ENCODE measurements around the gene PCDHB12. TPM values are rescaled to one million over a fixed set of nuclear protein-coding genes. Genes with fewer than 3 reads are reported as not detected.
A peak's percentile ranks its signal among the peaks of the same experiment; 100 is the strongest.
"Not testable (repeated sequence)": the region's sequence is repeated elsewhere in the genome, so short reads cannot be mapped to it uniquely, and the experiment has no call there.

Gene PCDHB12
- total RNA-seq, 1 experiment from 2014 or later: 4.5 TPM

DNA sequence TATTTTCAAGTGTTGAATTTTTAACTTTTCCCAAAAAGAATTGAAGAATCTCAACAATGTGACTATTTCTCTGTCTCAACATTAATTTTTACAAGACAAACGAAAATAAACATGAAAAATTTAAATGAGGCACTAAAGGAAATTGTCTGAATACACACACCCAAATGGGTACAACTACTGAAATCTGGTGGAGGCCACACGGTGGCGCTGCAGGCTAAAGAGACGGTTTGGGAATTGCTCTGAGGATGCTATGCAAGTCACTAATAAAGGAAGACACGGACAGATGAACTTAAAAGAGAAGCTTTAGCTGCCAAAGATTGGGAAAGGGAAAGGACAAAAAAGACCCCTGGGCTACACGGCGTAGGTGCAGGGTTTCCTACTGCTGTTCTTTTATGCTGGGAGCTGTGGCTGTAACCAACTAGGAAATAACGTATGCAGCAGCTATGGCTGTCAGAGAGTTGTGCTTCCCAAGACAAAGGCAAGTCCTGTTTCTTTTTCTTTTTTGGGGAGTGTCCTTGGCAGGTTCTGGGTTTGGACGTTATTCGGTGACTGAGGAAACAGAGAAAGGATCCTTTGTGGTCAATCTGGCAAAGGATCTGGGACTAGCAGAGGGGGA lies 16.3 kb upstream of the PCDHB12 start, which contains the start of gene PCDHB10:
Gene PCDHB10, plus strand, starts transcription at position 244 of the 616 bp plus-strand sequence. Its CDS starts 200 bp downstream, at position 444.
- Histone ChIP-seq H3K9me3 (replicated peaks) (no peaks in the 10 kb centered on the region; the same call in 1 of the 2 replicates), H3K27me3 (no peaks in the 10 kb centered on the region), H3K4me1 (no peaks in the 10 kb centered on the region), H3K4me3 (peak within 1 kb of the TSS; percentile 62), H3K36me3 (no peaks in the 10 kb centered on the region), H3K27ac (peak within 1 kb of the TSS; percentile 31; the same call in 1 of the 2 replicates)
- DNase-seq: peak; percentile 69 to 90

DNA sequence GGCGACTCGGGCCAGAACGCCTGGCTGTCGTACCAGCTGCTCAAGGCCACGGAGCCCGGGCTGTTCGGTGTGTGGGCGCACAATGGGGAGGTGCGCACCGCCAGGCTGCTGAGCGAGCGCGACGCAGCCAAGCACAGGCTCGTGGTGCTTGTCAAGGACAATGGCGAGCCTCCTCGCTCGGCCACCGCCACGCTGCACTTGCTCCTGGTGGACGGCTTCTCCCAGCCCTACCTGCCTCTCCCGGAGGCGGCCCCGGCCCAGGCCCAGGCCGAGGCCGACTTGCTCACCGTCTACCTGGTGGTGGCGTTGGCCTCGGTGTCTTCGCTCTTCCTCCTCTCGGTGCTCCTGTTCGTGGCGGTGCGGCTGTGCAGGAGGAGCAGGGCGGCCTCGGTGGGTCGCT lies 14.2 kb upstream of the PCDHB12 start:
- not testable (repeated sequence) for H3K36me3 ChIP-seq; H3K9me3 ChIP-seq (replicated peaks); H3K27me3 ChIP-seq; H3K4me1 ChIP-seq; H3K4me3 ChIP-seq; DNase-seq; H3K27ac ChIP-seq

DNA sequence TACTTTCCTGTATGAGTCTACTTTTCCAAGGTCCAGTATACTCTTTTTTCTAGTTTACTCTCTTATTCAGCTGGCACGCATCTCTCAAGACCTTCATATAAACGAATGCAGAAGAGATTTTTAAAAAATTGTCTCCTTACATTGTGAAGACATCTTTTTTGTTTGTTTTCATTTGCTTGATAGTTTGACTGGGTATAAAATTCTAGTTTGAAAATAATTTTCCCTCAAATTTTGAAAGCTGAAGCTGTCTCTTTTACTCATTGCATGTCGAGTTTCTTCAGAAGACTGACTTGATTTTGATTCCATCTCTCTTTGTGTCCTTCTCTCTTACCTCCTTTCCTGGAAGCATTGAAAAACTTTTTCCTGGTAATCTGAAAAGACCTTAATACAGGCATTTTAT lies 12.2 kb upstream of the PCDHB12 start:
- Histone ChIP-seq H3K27ac (no peak overlapping the region), H3K4me1 (no peaks in the 10 kb centered on the region), H3K27me3 (no peaks in the 10 kb centered on the region), H3K36me3 (no peaks in the 10 kb centered on the region), H3K9me3 (replicated peaks) (no peaks in the 10 kb centered on the region; the same call in 1 of the 2 replicates), H3K4me3 (no peak overlapping the region)
- DNase-seq: no peak

DNA sequence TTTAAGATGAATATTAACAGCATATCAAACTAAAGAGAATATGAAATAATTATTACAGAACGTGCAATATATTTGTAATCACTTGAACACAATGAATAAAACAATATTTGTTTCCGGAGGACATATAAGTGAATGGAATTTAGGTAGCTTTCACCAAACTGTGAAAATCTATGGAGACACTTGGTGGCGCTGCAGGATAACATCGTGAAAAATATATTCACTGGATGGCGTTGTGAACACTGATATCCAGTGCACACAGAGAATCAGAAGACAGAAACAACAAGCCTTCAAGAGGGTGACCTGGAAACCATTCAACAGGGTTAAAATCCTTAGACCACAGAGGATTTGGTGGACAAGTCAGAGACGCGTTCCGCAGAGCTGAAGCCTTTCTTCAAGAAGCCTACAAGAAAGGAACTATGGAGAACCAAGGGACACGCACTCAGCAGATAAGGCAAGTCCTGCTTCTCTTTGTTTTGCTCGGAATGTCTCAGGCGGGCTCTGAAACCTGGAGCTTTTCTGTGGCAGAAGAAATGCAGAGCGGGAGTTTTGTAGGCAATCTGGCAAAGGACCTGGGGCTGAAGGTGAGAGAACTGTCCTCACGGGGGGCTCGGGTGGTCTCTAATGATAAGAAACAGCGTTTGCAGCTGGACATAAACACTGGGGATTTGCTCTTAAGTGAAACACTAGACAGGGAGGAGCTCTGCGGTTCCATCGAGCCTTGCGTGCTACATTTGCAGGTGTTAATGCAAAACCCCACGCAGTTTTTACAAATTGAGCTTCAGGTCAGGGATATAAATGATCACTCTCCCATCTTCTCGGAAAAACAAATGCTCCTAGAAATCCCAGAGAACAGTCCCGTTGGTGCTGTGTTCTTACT lies 8.9 kb upstream of the PCDHB12 start, which contains the start of gene PCDHB11:
Gene PCDHB11, plus strand, starts transcription at position 269 of the 877 bp plus-strand sequence. Its CDS starts 148 bp downstream, at position 417.
- Histone ChIP-seq H3K4me3 (peak within 1 kb of the TSS; percentile 62), H3K27me3 (no peaks in the 10 kb centered on the region), H3K36me3 (no peaks in the 10 kb centered on the region), H3K27ac (peak within 1 kb of the TSS; percentile 46), H3K4me1 (no peaks in the 10 kb centered on the region), H3K9me3 (replicated peaks) (no peaks in the 10 kb centered on the region; the same call in 1 of the 2 replicates)
- peak; percentile 35 to 82 for DNase-seq

DNA sequence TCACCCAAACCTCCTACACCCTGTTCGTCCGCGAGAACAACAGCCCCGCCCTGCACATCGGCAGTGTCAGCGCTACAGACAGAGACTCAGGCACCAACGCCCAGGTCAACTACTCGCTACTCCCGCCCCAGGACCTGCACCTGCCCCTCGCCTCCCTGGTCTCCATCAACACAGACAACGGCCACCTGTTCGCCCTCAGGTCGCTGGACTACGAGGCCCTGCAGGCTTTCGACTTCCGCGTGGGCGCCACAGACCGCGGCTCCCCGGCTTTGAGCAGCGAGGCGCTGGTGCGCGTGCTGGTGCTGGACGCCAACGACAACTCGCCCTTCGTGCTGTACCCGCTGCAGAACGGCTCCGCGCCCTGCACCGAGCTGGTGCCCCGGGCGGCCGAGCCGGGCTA lies 7.4 kb upstream of the PCDHB12 start:
- not testable (repeated sequence) for H3K27ac ChIP-seq; H3K27me3 ChIP-seq; H3K9me3 ChIP-seq (replicated peaks); H3K4me3 ChIP-seq; DNase-seq; H3K36me3 ChIP-seq; H3K4me1 ChIP-seq

DNA sequence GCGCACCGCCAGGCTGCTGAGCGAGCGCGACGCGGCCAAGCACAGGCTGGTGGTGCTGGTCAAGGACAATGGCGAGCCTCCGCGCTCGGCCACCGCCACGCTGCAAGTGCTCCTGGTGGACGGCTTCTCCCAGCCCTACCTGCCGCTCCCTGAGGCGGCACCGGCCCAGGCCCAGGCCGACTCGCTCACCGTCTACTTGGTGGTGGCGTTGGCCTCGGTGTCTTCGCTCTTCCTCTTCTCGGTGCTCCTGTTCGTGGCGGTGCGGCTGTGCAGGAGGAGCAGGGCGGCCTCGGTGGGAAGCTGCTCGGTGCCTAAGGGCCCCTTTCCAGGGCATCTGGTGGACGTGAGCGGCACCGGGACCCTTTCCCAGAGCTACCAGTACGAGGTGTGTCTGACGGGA lies 6.9 kb upstream of the PCDHB12 start:
- not testable (repeated sequence) for H3K27me3 ChIP-seq; DNase-seq; H3K4me1 ChIP-seq; H3K27ac ChIP-seq; H3K4me3 ChIP-seq; H3K36me3 ChIP-seq; H3K9me3 ChIP-seq (replicated peaks)

DNA sequence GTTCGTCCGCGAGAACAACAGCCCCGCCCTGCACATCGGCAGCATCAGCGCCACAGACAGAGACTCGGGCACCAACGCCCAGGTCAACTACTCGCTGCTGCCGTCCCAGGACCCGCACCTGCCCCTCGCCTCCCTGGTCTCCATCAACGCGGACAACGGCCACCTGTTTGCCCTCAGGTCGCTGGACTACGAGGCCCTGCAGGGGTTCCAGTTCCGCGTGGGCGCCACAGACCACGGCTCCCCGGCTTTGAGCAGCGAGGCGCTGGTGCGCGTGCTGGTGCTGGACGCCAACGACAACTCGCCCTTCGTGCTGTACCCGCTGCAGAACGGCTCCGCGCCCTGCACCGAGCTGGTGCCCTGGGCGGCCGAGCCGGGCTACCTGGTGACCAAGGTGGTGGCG lies 1.8 kb downstream of the PCDHB12 start:
- H3K4me3 ChIP-seq, H3K27ac ChIP-seq, H3K4me1 ChIP-seq, DNase-seq, H3K36me3 ChIP-seq, H3K27me3 ChIP-seq: not testable (repeated sequence)
- H3K9me3 ChIP-seq (replicated peaks): peaks cover 11% of the 10 kb centered on the region

DNA sequence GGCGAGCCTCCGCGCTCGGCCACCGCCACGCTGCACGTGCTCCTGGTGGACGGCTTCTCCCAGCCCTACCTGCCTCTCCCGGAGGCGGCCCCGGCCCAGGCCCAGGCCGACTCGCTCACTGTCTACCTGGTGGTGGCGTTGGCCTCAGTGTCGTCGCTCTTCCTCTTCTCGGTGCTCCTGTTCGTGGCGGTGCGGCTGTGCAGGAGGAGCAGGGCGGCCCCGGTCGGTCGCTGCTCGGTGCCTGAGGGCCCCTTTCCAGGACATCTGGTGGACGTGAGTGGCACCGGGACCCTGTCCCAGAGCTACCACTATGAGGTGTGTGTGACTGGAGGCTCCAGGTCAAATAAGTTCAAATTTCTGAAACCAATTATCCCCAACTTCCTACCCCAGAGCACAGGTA lies 2.3 kb downstream of the PCDHB12 start:
- H3K4me3 ChIP-seq, DNase-seq, H3K4me1 ChIP-seq, H3K27me3 ChIP-seq, H3K36me3 ChIP-seq, H3K27ac ChIP-seq: not testable (repeated sequence)
- H3K9me3 ChIP-seq (replicated peaks): peaks cover 11% of the 10 kb centered on the region

DNA sequence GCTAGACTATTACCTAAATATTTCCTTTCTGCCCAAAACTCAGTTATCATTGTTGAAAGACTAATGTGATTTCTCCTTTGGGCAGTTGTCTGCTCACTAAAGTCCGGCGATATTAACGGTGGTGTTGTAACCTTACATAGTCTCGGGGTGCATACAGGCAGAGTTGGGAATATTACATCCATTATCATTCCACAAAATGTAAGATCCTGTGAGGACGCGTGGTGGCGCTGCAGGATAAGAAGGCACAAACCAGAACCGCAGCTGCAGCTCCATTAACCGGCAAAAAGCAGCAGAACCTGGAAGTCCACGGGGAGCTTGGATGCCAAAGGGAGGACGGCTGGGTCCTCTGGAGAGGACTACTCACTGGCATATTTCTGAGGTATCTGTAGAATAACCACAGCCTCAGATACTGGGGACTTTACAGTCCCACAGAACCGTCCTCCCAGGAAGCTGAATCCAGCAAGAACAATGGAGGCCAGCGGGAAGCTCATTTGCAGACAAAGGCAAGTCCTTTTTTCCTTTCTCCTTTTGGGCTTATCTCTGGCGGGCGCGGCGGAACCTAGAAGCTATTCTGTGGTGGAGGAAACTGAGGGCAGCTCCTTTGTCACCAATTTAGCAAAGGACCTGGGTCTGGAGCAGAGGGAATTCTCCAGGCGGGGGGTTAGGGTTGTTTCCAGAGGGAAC lies 5.3 kb downstream of the PCDHB12 start, which contains the start of gene PCDHB13:
Gene PCDHB13, plus strand, starts transcription at position 264 of the 684 bp plus-strand sequence. Its CDS starts 205 bp downstream, at position 469.
- DNase-seq: peak; percentile 73 to 83
- not testable (repeated sequence) for H3K27me3 ChIP-seq, H3K4me3 ChIP-seq, H3K27ac ChIP-seq, H3K4me1 ChIP-seq, H3K36me3 ChIP-seq
- H3K9me3 ChIP-seq (replicated peaks): peaks cover 18% of the 10 kb centered on the region

DNA sequence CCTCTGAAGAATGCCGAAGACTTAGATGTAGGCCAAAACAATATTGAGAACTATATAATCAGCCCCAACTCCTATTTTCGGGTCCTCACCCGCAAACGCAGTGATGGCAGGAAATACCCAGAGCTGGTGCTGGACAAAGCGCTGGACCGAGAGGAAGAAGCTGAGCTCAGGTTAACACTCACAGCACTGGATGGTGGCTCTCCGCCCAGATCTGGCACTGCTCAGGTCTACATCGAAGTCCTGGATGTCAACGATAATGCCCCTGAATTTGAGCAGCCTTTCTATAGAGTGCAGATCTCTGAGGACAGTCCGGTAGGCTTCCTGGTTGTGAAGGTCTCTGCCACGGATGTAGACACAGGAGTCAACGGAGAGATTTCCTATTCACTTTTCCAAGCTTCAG lies 6.1 kb downstream of the PCDHB12 start:
- H3K27ac ChIP-seq, DNase-seq, H3K4me3 ChIP-seq, H3K36me3 ChIP-seq, H3K27me3 ChIP-seq, H3K4me1 ChIP-seq: not testable (repeated sequence)
- H3K9me3 ChIP-seq (replicated peaks): peaks cover 20% of the 10 kb centered on the region

DNA sequence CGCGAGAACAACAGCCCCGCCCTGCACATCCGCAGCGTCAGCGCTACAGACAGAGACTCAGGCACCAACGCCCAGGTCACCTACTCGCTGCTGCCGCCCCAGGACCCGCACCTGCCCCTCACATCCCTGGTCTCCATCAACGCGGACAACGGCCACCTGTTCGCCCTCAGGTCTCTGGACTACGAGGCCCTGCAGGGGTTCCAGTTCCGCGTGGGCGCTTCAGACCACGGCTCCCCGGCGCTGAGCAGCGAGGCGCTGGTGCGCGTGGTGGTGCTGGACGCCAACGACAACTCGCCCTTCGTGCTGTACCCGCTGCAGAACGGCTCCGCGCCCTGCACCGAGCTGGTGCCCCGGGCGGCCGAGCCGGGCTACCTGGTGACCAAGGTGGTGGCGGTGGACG lies 7.0 kb downstream of the PCDHB12 start:
- H3K27ac ChIP-seq, H3K4me1 ChIP-seq, H3K36me3 ChIP-seq, DNase-seq, H3K27me3 ChIP-seq, H3K4me3 ChIP-seq: not testable (repeated sequence)
- H3K9me3 ChIP-seq (replicated peaks): peaks cover 17% of the 10 kb centered on the region

DNA sequence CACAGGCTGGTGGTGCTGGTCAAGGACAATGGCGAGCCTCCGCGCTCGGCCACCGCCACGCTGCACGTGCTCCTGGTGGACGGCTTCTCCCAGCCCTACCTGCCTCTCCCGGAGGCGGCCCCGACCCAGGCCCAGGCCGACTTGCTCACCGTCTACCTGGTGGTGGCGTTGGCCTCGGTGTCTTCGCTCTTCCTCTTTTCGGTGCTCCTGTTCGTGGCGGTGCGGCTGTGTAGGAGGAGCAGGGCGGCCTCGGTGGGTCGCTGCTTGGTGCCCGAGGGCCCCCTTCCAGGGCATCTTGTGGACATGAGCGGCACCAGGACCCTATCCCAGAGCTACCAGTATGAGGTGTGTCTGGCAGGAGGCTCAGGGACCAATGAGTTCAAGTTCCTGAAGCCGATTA lies 7.5 kb downstream of the PCDHB12 start:
- not testable (repeated sequence) for H3K27ac ChIP-seq, H3K36me3 ChIP-seq, DNase-seq, H3K4me1 ChIP-seq, H3K27me3 ChIP-seq, H3K4me3 ChIP-seq
- peaks cover 16% of the 10 kb centered on the region for H3K9me3 ChIP-seq (replicated peaks)

DNA sequence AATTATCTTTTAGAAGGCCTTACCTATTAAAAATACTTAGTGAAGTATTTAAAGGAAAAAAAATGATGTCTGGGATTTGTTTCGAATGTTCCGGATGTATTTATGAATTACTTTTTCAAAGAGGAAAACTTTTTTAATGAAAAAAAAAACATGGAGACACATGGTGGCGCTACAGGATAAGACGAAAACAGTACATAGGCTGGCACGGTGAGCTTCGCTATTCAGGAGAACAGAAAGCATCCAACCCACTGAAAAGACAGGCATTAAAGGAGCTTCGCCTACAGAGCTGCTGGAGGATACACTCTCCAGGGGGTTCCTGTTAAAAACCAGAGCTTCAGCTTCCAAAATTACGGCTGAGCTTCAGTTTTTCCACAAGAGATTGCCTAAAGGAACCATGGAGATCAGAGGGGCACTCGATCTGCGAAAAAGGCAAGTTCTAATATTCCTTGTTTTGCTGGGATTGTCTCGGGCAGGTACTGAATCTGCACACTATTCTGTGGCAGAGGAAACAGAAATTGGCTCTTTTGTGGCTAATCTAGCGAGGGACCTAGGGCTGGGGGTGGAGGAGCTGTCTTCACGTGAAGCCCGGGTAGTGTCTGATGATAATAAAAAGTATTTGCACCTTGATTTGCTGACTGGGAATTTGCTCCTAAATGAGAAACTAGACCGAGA lies 14.7 kb downstream of the PCDHB12 start, which contains the start of gene PCDHB14:
Gene PCDHB14, plus strand, starts transcription at position 232 of the 672 bp plus-strand sequence. Its CDS starts 163 bp downstream, at position 395.
- peak within 1 kb of the TSS; percentile 64 for H3K4me3 ChIP-seq
- H3K27me3 ChIP-seq: no peaks in the 10 kb centered on the region
- H3K4me1 ChIP-seq: peaks cover 6% of the 10 kb centered on the region; the same call in 1 of the 2 replicates
- H3K36me3 ChIP-seq: no peaks in the 10 kb centered on the region; the same call in 1 of the 2 replicates
- peaks cover 18% of the 10 kb centered on the region for H3K9me3 ChIP-seq (replicated peaks)
- peak within 1 kb of the TSS; percentile 43 for H3K27ac ChIP-seq
- peak; percentile 65 to 82 for DNase-seq

DNA sequence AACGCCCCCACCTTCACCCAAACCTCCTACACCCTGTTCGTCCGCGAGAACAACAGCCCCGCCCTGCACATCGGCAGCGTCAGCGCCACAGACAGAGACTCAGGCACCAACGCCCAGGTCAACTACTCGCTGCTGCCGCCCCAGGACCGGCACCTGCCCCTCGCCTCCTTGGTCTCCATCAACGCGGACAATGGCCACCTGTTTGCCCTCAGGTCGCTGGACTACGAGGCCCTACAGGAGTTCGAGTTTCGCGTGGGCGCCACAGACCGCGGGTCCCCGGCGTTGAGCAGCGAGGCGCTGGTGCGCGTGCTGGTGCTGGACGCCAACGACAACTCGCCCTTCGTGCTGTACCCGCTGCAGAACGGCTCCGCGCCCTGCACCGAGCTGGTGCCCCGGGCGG lies 16.3 kb downstream of the PCDHB12 start:
- H3K4me3 ChIP-seq, H3K27ac ChIP-seq, H3K4me1 ChIP-seq, H3K27me3 ChIP-seq, H3K36me3 ChIP-seq, DNase-seq: not testable (repeated sequence)
- H3K9me3 ChIP-seq (replicated peaks): 0 out of 2 replicates have a peak, but pooled peaks cover 13% of the 10 kb centered on the region

Measured in SJCRH30 (cell line).